Measurements from ENCODE around the gene RPS24.
"Not testable (repeated sequence)": the region's sequence is repeated elsewhere in the genome, so short reads cannot be mapped to it uniquely, and the experiment has no call there.

The RPS24 gene

GRCh38 chr10:78058562-78058961 is 24.9 kb downstream of the RPS24 start:
- DNase-seq: no peak

- DNase-seq: no peak
Measured at GRCh38 chr10:78059906-78060702, 26.4 kb downstream of the RPS24 start.

- no peak for DNase-seq
Measured at GRCh38 chr10:78062296-78062695, 28.6 kb downstream of the RPS24 start.

- no peak for DNase-seq
Measured at GRCh38 chr10:78063236-78063635, 29.6 kb downstream of the RPS24 start.

GRCh38 chr10:78064919-78065318 is 31.3 kb downstream of the RPS24 start:
- not testable (repeated sequence) for DNase-seq

GRCh38 chr10:78065611-78066010 is 31.9 kb downstream of the RPS24 start:
- DNase-seq: no peak

- DNase-seq: peak; percentile 56
Measured at GRCh38 chr10:78066012-78066411, 32.3 kb downstream of the RPS24 start.

GRCh38 chr10:78066728-78067430 is 33.2 kb downstream of the RPS24 start:
- DNase-seq: no peak

- no peak for DNase-seq
Measured at GRCh38 chr10:78069151-78069550, 35.5 kb downstream of the RPS24 start.

- not testable (repeated sequence) for DNase-seq
Measured at GRCh38 chr10:78070064-78070463, 36.4 kb downstream of the RPS24 start.

GRCh38 chr10:78070726-78071125 is 37.1 kb downstream of the RPS24 start:
- no peak for DNase-seq

- DNase-seq: no peak
Measured at GRCh38 chr10:78071140-78071856, 37.6 kb downstream of the RPS24 start.

GRCh38 chr10:78071857-78072179 is 38.2 kb downstream of the RPS24 start:
- no peak for DNase-seq

GRCh38 chr10:78072504-78072903 is 38.8 kb downstream of the RPS24 start:
- no peak for DNase-seq

- DNase-seq: not testable (repeated sequence)
Measured at GRCh38 chr10:78075806-78076205, 42.1 kb downstream of the RPS24 start.

GRCh38 chr10:78078539-78079330 is 45.1 kb downstream of the RPS24 start:
- DNase-seq: no peak

- no peak for DNase-seq
Measured at GRCh38 chr10:78079411-78079810, 45.7 kb downstream of the RPS24 start.

GRCh38 chr10:78081292-78081691 is 47.6 kb downstream of the RPS24 start:
- no peak for DNase-seq

GRCh38 chr10:78082636-78083035 is 49.0 kb downstream of the RPS24 start:
- no peak for DNase-seq

All from DMS153 (cell line).